Tongue (tissue), 2 donors: Measurements from ENCODE around the gene RILPL1. TPM values are rescaled to one million over a fixed set of nuclear protein-coding genes. Genes with fewer than 3 reads are reported as not detected.
A peak's percentile ranks its signal among the peaks of the same experiment; 100 is the strongest.
"Not testable (repeated sequence)": the region's sequence is repeated elsewhere in the genome, so short reads cannot be mapped to it uniquely, and the experiment has no call there.

Source experiments
- DNase-seq: peaks from one replicate; pipeline ENCODE4 v3.0.0-alpha.2; 2015
- total RNA-seq: library from RNA; depleted of rRNA; stranded (reverse); fragments of >200 nt; gene quantifications from one replicate; pipeline ENCODE4 v1.2.3, GENCODE V29; 2014

Gene RILPL1
- total RNA-seq, 1 donor from 2014 or later: 12.5 TPM

GRCh38 chr12:123465084-123465483, 68.4 kb downstream of the RILPL1 start:
- DNase-seq: no peak

- DNase-seq: not testable (repeated sequence)
Observed at GRCh38 chr12:123463174-123463573, 70.3 kb downstream of the RILPL1 start.

- peak; percentile 93 for DNase-seq
Observed at GRCh38 chr12:123457980-123458779, 75.3 kb downstream of the RILPL1 start, which contains the start of gene SNRNP35. Gene SNRNP35 (plus strand): TSS chr12:123458139. CDS start chr12:123465541, 7,402 bp downstream.

DNA sequence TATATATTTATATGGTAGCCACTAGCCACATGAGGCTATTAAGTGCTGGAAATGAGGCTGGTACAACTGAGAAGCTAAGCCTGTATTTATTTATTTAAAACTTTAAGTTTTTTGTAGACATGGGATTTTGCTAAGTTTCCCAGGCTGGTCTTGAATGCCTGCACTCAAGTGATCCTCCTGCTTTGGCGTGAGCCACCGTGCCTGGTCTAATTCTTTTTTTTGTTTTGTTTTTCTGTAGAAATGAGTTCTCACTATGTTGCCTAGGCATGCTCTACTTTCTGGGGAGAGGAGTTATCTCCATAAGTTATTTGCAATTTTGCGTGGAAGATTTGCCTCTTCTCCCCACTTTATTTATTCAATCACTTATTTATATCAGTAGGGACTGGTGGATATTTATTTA, 80.4 kb downstream of the RILPL1 start:
- peak; percentile 40 for DNase-seq

DNA sequence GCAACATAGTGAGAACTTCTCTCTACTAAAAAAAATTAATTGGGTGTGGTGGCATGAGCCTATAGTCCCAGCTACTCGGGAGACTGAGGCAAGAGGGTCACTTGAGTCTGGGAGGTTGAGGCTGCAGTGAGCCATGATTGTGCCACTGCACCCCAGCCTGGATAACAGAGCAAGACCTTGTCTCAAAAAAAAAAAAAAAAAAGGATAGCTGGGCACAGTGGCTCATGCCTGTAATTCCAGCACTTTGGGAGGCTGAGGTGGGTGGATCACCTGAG, 81.3 kb downstream of the RILPL1 start:
- not testable (repeated sequence) for DNase-seq

DNA sequence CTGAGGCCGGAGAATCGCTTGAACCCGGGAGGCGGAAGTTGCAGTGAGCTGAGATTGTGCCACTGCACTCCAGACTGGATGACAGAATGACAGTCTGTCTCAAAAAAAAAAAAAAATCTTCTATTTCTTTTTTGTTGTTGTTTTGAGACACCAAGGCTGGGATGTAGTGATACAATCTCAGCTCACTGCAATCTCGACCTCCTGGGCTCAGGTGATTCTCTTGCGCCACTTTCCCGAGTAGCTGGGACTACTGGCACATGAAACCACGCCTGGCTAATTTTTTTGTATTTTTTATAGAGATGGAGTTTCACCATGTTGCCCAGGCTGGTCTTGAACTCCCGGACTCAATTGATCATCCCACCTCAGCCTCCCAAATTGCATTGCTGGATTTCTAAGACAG, 82.9 kb downstream of the RILPL1 start:
- DNase-seq: no peak

- DNase-seq: no peak
Observed at GRCh38 chr12:123449856-123450255, 83.7 kb downstream of the RILPL1 start.

- no peak for DNase-seq
Observed at GRCh38 chr12:123449249-123449733, 84.2 kb downstream of the RILPL1 start.

GRCh38 chr12:123446333-123446713, 87.2 kb downstream of the RILPL1 start:
- no peak for DNase-seq

DNA sequence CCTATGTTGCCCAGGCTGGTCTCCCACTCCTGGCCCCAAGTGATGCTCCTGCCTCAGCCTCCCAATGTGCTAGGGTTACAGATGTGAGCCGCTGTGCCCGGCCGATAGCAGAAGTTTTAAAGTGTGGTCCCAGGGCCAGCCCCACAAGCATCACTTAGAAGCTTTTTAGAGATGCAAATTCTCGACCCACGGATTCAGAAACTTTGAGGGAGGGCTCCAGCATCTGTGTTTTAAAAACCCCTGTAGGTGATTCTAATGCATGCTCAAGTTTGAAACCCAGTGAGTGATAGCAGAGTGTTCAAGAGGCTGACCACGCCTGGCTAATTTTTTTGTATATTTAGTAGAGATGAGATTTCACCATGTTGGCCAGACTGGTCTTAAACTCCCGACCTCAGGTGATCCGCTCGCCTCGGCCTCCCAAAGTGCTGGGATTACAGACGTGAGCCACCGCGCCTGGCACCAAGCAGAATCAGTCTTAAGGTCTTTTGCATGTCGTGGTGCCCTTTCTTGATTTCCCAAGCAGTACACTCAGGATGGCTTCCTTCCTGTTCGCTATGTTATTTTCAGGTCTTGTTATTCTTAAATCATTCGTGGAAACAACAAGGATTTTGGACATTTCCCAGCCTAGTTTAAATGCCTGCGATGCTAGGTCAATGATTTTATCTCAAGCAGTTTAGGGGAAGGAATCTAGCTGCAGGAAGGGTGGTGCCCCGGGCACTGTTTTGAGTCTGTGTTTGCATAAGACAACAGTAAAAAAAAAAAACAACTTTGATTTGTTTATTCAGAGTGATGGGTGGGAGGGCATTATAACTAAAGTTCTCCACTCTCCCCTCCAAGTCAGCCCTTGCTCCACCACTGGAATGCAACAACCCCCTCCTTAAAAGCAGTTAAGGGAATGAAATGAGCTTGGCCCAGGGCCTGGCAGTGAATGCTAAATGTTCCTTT, 87.9 kb downstream of the RILPL1 start:
- DNase-seq: peak; percentile 31

GRCh38 chr12:123444092-123445026, 89.2 kb downstream of the RILPL1 start:
- no peak for DNase-seq

DNA sequence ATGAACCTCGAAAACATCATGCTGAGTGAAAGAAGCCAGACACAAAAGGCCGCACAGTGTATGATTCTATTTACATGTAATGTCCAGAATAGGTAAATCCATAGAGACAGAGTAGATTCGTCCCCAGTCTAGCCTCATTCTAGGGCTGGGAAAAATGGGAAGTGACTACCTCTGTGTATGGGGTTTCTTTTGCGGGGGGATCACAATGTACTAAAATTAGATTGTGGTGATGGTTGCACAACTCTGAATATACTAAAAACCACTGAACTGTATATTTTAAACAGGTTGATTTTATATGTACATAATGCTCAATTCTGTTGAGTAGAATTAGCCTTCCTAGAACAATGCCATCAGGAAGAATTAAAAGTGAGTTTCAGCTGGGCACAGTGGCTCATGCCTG, 90.7 kb downstream of the RILPL1 start:
- no peak for DNase-seq

- no peak for DNase-seq
Observed at GRCh38 chr12:123441523-123442164, 91.9 kb downstream of the RILPL1 start.

DNA sequence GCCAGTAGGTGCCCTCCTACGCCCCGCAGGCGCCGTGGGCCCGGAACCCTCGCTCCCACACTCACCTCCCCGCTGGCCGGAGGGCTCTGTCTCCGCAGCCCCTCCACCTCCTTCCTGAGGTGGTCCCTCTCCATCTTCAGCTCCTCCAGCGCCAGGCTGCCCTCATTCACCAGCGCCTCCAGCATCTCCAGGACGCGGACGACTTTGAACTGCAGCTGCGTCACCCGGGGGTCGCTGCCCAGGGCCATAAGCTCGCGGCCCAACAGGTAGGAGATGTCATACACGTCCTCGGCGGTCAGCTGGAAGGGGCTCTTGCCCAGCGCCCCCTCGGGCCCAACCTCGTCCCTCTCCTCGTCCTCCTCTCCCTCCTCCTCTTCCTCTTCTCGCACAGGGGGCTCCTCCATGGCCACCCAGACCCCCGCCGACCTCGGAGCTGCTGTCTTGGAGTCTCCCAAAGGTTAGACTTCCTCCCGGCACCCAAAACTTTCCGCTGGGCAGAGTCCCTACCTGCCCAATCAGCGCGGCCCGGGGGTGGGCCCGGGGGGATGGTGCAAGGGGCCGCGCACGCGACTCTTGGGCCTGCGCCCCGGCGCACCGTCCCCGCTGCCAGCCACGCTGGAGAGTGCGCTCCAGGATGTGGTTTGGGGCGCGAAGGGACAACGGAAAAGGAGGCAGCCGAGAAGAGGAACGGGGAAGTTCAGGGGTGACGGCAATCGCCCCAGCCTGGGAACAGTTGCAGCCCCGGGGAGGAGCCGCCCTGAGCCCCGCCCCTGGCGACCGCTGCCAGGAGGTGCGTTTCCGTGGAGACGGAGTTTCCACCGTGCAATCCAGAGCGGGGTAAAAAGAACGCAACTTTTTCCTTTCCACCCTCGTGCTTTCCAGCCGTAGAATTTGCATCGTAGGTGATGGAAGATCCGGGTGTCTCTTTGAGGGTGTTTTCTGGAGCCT, 97.2 kb downstream of the RILPL1 start, which contains the start of gene RILPL2:
TSS of gene RILPL2 (minus strand) at position 668 of the 948 bp plus-strand sequence. CDS start at position 404, 264 bp downstream.
- peak; percentile 83 for DNase-seq

DNA sequence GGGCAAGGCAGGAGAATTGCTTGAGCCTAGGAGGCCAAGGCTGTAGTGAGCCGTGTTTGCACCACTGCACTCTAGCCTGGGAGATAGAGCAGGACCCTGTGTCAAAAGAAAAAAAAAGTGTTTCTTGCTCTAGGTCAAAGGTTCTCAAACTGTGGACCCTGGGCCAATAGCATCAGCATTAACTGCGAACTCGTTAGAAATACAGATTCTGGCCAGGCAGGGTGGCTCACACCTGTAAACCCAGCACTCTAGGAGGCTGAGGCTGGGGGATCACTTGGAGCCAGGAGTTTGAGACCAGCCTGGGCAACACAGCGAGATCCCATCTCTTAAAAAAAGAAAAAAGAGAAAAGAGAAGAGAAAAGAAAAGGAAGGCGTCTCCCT, 97.9 kb downstream of the RILPL1 start:
- DNase-seq: no peak

DNA sequence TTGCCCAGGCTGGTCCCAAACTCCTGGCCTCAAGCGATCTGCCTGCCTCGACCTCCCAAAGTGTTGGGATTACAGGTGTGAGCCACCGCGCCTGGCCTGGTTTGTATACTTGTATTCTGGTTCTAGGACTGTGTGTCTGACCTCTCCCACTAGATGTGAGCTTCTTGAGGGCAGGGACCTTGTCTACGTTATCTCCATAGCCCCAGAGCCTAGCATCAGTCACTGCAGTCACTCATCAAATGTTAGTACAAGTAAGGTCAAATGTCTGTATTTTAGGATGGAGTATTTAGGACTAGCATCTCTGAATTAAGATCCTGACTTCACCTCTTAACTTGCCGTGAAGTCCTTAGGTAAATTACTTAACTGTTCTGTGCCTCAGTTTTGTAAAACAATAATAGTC, 99.9 kb downstream of the RILPL1 start:
- no peak for DNase-seq

DNA sequence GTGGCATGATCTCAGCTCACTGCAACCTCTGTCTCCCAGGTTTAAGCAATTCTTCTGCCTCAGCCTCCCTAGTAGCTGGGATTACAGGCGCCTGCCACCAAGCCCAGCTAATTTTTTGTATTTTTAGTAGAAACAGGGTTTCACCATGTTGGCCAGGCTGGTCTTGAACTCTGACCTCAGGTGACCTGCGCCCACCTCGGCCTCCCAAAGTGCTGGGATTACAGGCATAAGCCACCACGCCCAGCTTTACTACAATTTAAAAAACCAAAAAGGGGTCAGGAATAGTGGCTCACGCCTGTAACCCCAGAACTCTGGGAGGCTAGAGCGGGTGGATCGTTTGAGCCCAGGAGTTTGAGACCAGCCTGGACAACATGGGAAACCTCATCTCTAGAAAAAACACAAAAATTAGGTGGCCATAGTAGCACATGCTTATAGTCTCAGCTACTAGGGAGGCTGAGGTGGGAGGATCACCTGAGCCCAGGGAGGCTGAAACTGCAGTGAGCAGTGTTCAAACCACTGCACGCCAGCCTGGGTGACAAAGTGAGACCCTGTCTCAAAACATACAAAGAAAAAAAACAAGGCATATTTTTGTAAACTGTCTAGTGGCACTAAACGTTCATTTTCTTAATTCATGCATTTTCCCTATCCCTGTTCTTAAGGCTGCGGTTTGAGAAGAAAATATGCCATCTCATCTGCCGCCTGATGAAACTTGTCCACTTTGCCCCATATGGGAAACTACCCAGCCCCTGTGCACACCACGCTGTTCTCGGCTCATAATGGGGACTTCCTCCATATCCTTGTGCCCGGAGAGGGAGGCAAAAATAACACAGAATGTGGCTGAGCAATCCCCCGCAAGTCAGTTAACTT, 101.3 kb downstream of the RILPL1 start:
- DNase-seq: not testable (repeated sequence)

DNA sequence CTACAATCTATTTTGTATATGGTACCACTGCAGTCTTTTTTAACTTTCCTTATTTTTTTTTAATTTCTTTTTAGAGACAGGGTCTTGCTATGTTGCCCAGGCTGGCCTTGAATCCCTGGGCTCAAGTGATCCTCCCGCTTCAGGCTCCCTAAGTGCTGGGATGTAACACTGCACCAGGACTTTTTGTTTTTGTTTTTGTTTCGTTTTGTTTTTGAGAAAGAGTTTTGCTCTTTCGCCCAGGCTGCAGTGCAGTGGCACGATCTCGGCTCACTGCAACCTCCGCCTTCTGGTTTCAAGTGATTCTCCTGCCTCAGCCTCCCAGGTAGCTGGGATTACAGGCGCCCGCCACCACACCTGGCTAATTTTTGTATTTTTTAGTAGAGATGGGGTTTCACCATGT, 104.4 kb downstream of the RILPL1 start:
- DNase-seq: not testable (repeated sequence)

GRCh38 chr12:123428591-123428990, 104.9 kb downstream of the RILPL1 start:
- no peak for DNase-seq
